Lower leg skin (tissue), 4 donors: ENCODE results near the gene VIT. TPM values are rescaled to one million over a fixed set of nuclear protein-coding genes. Genes with fewer than 3 reads are reported as not detected.

ENCODE experiments used
- DNase-seq, 2 donors: peaks; one replicate each; pipeline ENCODE4 v3.0.0-alpha.2; 2019; ENCODE audit warnings: low spot score in 2 of 2
- H3K4me3 ChIP-seq: fragments of 200-600 bp; sonication (generic); 2 replicates; pipeline ENCODE4 v1.5.1; 2017; ENCODE audit warnings: mild to moderate bottlenecking, low read depth; ENCODE audit not compliant: poor library complexity, severe bottlenecking
- POLR2A ChIP-seq, 2 donors: fragments of 450-650 bp; IDR thresholded peaks; one replicate each; pipeline ENCODE4 v1.6.1; 2016 to 2017; ENCODE audit warnings: antibody characterized with exemption in 2 of 2, mild to moderate bottlenecking in 1 of 2, moderate library complexity in 1 of 2
- WGBS, 2 donors: methylation state at CpG; one replicate each; pipeline ENCODE4 v1.1.5; 2018; 5-methylcytosine and 5-hydroxymethylcytosine counted together
- intact Hi-C: fragments of 100-400 bp; cut with DNase I; formaldehyde crosslinking; loops from one replicate; pipeline ENCODE4 v1.15.0; 2023; ENCODE audit warnings: low total_unique reads
- total RNA-seq, 4 donors: library from RNA; depleted of rRNA; stranded (reverse); fragments of >200 nt; gene quantifications; one replicate each; pipeline ENCODE4 v1.1.0, GENCODE V29; 2016
- TF ChIP-seq, protein P1 (sequence below), 3 donors: fragments of 450-650 bp; IDR thresholded peaks; one replicate each; pipeline ENCODE4 v1.5.1; 2016; ENCODE audit warnings: antibody characterized with exemption in 3 of 3, mild to moderate bottlenecking in 3 of 3, moderate library complexity in 2 of 3

The VIT gene
- total RNA-seq, 4 donors from 2014 or later: 10.0 to 23.7 (median 13.8) TPM

DNA sequence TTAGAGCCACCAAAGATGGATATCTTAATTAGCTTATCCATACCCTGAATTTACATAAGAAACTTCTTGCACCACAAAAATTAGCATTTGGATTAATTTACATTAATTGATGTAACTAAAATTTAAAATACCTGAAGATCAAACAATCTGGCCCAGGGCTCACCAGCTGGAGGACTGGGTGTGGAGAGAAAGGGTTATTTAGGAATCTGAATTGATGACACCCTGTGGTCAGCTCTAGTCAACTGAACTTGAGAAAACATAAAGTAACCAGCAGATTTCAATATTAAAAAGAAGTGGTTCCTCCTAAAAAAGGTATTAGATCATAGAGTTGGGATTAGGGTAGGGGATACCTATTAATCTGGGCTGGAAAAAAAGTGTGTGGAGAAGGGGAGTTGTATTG, 147.3 kb downstream of the VIT start:
- intact Hi-C loops: no loop called here
- DNase-seq: no peak
- no peak overlapping the region for H3K4me3 ChIP-seq
- no peak for TF ChIP-seq POLR2A (IDR thresholded peaks at IDR 0.05)
- TF ChIP-seq, protein P1, sequence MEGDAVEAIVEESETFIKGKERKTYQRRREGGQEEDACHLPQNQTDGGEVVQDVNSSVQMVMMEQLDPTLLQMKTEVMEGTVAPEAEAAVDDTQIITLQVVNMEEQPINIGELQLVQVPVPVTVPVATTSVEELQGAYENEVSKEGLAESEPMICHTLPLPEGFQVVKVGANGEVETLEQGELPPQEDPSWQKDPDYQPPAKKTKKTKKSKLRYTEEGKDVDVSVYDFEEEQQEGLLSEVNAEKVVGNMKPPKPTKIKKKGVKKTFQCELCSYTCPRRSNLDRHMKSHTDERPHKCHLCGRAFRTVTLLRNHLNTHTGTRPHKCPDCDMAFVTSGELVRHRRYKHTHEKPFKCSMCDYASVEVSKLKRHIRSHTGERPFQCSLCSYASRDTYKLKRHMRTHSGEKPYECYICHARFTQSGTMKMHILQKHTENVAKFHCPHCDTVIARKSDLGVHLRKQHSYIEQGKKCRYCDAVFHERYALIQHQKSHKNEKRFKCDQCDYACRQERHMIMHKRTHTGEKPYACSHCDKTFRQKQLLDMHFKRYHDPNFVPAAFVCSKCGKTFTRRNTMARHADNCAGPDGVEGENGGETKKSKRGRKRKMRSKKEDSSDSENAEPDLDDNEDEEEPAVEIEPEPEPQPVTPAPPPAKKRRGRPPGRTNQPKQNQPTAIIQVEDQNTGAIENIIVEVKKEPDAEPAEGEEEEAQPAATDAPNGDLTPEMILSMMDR (IDR thresholded peaks at IDR 0.05): no peak

DNA sequence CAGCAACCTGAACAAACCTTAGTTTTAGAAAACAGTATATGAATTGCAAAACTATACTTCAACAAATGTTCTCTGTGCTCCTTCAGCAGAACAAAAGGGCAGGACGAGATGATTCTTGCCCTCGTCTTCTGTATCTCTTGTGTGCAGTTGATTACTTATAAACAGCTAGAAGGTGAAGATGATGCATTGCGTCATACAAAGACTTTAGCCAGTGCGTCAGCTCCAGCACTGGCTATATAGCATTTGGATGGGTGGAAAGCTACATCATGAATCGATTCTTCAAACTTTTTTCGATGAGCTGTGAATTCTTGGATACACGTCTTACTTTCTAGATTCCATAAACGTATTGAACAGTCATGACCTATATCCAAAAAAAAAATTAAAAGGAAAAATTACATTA, 152.8 kb downstream of the VIT start:
- TF ChIP-seq, protein P1 (IDR thresholded peaks at IDR 0.05): no peak
- no peak for TF ChIP-seq POLR2A (IDR thresholded peaks at IDR 0.05)
- intact Hi-C loops: no loop called here
- DNase-seq: no peak
- WGBS, 2 donors: 94 to 98% methylated on average over 8 of the region's 8 CpGs
- no peak overlapping the region for H3K4me3 ChIP-seq

DNA sequence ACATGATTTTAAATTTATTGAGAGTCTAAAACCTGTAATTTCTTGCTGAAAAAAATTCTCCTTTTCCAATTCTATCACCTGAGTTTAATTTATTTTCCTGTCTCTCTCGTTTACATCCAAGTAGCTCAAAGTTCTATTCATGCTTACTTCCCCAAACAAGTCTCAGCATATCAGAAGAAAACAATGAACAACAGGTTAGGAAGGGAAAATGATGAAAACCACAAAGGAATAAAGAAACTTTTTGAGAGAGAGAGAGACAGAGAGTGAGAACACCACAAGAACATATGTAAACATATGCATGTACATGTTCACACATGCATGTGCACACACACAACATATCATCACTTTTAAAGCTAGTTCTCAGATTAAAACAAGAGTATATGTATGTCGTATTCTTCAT, 157.7 kb downstream of the VIT start:
- intact Hi-C loops: no loop called here
- H3K4me3 ChIP-seq: no peak overlapping the region
- WGBS, 2 donors: 55 to 62% methylated on average over 2 of the region's 2 CpGs
- DNase-seq: no peak
- TF ChIP-seq, protein P1 (IDR thresholded peaks at IDR 0.05): no peak
- TF ChIP-seq POLR2A (IDR thresholded peaks at IDR 0.05): no peak

DNA sequence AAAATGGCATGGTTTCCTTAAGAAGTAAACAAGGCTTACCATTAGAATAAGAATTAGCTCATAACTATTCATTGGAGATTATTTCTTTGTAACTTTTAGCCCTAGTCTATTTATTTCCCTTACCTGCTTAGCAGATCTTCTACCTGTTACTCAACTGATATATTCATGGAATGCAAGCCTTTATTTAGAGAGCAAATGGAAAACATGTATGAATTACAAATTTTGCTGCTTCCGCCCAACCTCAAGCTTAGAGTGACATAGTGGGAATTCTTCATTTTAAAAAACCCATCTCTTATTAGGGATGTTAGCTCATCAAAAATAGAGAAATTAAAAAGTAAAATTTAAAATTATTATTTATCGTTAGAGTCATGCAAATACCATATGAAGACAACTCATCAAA, 158.9 kb downstream of the VIT start:
- WGBS, 2 donors: 96 to 99% methylated on average over 2 of the region's 2 CpGs
- H3K4me3 ChIP-seq: no peak overlapping the region
- no peak for TF ChIP-seq POLR2A (IDR thresholded peaks at IDR 0.05)
- TF ChIP-seq, protein P1 (IDR thresholded peaks at IDR 0.05): no peak
- intact Hi-C loops: no loop called here
- DNase-seq: no peak

DNA sequence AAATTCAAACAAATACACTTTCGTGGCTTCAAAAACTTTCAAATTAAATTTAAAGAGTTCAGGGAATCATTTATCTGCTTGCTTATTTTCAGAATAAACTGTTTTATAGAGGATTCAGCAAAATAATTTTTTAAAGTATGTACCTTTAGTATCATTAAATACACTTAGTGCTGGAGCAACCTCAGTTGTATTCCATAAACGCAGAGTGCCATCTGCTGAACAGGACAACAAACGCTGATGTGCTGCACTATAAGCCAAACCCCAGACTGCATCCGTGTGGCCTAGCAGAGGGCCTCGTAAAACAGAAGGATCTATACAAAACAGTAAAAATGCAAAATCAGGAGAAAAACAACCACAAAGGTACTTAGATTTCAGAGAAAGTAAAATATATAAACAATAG, 161.2 kb downstream of the VIT start:
- no peak for TF ChIP-seq POLR2A (IDR thresholded peaks at IDR 0.05)
- TF ChIP-seq, protein P1 (IDR thresholded peaks at IDR 0.05): no peak
- intact Hi-C loops: no loop called here
- H3K4me3 ChIP-seq: no peak overlapping the region
- WGBS, 2 donors: 81 to 85% methylated on average over 5 of the region's 5 CpGs
- no peak for DNase-seq

DNA sequence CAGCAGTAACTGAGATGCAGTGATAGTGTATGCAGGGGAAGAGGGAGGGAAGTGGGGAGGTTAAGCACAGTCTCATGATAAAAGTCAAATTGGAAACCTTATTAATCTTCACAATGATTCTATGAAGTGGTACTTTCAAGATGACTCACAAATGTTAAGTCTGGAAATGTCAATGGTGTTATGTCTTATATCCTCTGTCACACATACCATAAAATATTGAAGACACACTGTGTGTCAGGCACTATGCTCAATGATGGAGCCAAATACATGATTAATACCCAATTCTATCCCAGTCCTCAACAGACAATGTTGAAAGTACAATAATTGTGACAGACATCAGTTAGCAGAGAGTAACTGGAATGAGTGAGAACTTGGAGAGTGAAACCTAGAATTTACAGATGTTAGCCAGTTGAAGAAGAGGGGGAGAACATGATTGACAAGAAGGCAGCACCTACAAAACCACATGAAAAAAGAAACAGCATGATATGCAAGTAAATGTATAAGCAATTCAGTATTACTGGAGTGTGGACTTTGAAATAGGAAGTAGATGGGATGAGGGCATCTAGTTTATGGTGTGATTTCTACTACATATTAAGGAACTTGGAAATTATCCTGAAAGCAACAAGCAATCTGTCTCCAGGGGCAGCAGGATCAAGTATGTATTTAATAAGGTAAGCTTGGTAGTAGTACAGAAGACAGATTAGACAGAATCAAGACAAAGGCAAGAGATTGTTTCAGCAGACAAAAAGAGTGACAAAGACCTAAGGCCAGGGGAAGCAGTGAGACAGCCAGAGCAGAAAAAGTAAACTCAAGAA, 162.3 kb downstream of the VIT start:
- no peak overlapping the region for H3K4me3 ChIP-seq
- TF ChIP-seq, protein P1 (IDR thresholded peaks at IDR 0.05): no peak
- no peak for TF ChIP-seq POLR2A (IDR thresholded peaks at IDR 0.05)
- intact Hi-C loops: no loop called here
- DNase-seq: no peak
